Activated CD4-positive, CD25-positive, alpha-beta regulatory T cell treated with anti-CD3 and anti-CD28 coated beads, Interleukin-2, amount 50 U/mL, for 72 hours (primary cell): ENCODE data around the gene ETV3L.
"Not testable (repeated sequence)": the region's sequence is repeated elsewhere in the genome, so short reads cannot be mapped to it uniquely, and the experiment has no call there.

Source experiments
- DNase-seq: peaks from one replicate; pipeline ENCODE4 v3.0.0; 2021

Gene ETV3L

DNA sequence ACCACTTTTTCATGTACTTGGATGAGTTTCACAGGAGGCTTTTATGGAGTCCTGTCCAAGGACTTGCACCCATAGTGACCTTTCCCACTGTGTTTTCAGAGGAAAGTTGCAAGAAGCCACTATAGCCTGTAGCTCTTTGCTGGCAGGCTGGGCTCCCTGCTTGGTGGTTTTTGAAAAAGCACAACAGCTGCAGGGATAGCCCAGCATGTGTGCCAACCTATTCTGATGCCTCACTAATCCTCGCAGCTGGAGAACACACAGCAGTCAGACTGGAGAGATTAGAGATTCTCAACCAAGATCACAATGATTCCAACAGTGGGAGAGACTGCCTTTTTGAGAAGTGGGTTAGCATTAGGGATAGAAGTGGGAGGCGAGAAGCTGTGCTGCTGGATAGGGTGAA lies 30.0 kb downstream of the ETV3L start:
- DNase-seq = no peak

DNA sequence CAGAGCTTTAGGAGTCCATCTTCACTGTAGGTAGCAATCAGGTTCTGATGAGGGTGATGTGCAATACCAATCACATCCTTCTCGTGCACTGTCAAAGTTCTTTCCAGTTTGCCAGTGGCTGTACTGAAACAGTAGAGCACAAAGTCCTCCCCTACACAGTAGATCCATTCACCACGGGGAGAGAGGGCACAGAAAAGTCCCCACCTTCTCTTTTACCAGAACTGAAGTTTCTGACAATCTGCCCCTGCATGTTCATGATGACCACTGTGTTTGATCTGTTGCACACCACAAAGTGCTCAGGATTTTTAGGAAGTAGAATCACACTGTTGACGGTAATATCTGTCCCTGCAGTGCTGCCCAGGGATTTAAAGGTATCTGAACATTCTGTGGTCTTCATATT lies 40.4 kb downstream of the ETV3L start:
- DNase-seq = not testable (repeated sequence)

GRCh38 chr1:157056269-157056668 lies 43.3 kb downstream of the ETV3L start:
- DNase-seq = no peak

DNA sequence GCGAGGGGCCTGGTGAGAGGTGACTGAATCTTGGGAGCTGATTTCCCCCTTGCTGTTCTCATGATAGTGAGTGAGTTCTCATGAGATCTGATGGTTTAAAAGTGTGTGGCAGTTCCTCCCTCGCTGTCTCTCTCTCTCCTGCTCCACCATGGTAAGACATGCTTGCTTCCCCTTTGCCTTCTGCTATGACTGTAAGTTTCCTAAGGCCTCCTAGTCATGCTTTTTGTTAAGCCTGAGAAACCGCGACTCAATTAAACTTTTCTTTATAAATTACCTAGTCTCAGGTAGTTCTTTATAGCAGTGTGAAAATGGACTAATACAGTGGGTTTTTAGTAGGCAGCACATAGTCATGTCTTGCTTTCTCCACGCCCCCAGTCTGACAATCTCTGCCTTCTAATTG lies 43.9 kb downstream of the ETV3L start:
- not testable (repeated sequence) for DNase-seq

DNA sequence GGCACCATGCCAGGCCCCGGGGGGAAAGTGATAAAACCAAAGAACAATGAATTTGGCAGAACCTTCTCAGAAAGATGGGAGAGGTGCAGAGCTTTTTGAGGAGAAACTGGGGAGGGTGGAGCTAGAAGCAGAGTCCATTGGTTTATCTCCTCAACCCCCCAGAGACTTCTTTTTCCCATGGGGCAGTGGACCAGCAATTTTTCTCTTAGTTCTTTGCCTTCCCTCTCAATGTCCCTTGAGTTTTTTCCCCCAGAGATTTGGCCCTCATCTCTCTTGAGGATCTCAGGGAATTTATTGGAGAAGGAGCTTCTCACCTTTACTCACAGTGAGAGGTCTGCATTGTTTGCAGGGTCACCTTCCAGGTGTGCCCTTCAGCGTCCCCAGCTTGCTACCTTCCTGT lies 48.8 kb downstream of the ETV3L start:
- no peak for DNase-seq

DNA sequence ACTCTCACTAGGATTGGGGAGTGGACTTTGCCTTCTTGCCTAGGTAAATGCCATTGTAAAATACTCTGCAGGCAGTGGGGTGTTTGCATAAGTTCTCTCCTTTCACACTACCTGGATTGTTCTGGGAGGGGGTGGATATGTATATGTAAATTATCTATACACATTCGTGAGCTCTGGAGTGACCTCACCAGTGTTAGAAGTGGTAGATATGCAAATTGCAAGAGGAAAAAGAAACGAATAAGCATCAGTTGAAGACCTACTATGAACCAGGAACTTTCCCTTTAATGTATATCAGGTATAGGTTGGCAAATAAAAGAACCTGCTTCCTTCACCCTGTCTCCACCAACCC lies 52.6 kb downstream of the ETV3L start:
- no peak for DNase-seq

DNA sequence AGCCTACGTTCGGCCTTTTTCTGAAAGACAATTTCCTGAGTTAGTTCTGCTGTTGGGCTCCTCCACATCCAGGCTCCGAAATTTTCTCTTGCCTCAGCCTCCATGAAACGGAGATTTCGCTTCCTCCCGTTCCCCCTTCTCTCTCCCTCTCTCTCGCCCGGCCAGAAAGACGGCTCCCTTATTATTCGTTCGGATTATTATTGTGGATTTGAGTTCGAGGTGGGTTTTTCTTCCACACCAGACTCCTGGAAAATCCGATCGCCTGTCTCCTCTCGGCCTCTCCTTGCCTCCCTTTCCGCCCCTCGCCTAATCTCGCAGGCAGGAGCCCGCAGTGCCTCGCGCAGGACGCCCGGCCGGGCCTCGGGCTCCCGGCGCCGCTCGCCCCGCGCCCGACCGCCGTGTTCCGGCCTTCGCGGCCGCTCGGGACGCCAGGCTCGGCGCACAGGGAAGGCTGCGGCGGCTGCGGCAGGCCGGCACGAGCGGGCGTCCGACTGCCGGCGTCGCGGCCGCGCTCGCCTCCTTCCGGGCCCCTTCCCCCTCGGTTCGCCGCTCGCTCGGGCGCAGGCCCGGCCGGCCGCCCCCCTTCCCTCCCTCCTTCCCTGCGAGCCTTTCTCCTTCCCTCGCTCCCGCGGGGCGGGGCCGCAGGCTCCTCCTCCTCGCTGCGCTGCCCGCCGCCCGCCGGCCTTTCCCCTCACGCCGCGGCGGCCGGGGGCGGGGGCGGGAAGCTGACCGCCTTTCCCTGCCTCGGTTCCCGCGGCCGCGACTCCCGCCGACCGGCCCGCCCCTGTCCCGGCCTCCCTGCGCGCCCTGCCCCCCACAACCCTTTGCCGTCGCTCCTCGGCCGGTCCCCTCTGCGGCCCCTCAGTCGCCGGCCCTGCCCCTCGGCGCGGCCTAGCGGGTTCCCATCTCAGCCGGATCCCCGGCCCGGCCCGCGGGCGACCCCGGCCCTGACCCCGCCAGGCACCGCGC lies 54.1 kb downstream of the ETV3L start, which contains the start of gene ARHGEF11:
Gene ARHGEF11 (minus strand): TSS at position 493 of the 969 bp plus-strand sequence. CDS start 1,412 bp downstream, outside the sequence.
- DNase-seq = peak; percentile 43

DNA sequence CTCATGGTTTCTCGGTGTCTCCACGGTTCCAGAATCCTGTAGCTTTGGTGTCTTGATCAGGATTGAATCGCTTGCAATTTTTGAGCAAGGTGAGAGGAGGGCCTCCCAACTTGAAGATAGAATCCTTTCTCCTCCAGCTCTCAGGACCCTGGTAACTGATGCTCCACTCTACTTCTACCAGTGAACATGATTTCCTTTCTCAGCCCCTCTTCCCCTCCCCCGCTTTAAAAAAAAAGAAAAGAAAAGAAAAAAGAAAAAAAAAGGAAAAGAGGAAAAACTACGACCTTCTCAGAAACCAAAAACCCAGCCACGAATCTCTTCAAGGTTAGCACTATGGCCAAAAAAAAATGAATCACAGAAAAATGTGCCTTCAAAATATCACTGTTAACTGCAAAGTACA lies 55.3 kb downstream of the ETV3L start:
- DNase-seq = no peak

DNA sequence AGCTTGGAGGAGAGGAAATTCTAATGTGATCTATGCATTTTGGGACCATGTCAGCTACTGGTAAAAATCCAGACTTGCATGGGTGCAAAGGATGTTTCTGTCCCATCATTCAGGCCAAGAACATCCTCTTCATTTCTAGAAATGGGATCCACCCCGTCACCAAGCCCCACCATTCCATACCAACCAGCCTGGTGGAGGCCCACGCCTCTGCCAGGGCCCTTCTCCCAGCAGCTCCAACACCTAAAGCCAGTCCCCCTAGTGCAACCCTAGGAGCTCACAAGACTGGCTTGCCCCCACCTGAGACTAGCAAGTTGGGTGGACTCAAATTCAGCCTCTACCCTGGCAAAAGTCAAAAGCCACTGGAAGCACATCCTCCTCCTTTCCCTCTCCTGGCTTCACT lies 55.9 kb downstream of the ETV3L start:
- no peak for DNase-seq

GRCh38 chr1:157042846-157043245 lies 56.8 kb downstream of the ETV3L start:
- no peak for DNase-seq
